Dermis blood vessel endothelial cell (primary cell): ENCODE measurements around the gene WNT2B. TPM values are rescaled to one million over a fixed set of nuclear protein-coding genes. Genes with fewer than 3 reads are reported as not detected.
"Not testable (repeated sequence)": the region's sequence is repeated elsewhere in the genome, so short reads cannot be mapped to it uniquely, and the experiment has no call there.

Source experiments
- DNase-seq: peaks from one replicate; pipeline ENCODE4 v3.0.0; 2010
- total RNA-seq: library from RNA; depleted of rRNA; stranded (reverse); fragments of >200 nt; gene quantifications from 2 replicates; pipeline ENCODE4 v1.2.3, GENCODE V29; 2014

WNT2B gene
- total RNA-seq: 1.3 and 2.0 TPM in 2 replicates

DNA sequence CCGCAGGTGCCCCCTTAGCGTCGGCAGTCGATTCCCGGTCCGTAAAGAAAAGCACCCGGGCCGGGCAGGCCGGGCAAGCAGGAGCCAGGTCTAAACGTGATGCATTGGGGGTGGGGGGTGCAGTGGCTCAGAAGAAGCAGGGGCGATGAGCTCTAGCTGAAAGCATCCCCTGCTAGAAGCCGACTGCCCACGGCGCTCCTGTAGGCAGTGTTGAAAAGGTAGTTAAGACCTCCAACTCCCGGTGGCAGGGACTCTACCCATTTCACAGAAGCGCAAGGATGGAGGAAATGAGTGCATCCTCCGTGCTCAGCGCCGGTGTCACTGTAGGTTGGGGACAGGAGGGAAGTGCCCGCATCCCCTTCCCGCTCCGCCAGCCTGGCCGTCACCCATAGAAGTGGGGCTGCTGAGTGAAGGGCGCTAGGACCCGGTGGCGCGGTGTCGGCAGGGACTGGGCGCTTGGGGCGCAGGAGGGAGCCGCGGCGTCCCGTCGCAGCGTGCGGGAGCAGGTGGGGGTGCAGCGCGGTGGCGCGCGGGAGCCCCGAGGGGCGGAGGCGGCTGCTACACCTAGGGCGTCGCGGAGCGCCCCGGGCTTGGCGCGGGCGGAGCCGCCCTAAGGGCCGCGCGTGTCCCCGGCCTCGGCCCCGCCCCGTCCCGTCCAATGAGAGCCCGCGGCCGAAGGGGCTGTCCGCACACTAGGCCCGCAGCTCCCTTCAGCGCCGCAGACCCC is at the start of gene WNT2B:
TSS of gene WNT2B (plus strand) at position 688 of the 727 bp plus-strand sequence. CDS start 298 bp downstream, outside the sequence.
- peak; percentile 26 for DNase-seq

DNA sequence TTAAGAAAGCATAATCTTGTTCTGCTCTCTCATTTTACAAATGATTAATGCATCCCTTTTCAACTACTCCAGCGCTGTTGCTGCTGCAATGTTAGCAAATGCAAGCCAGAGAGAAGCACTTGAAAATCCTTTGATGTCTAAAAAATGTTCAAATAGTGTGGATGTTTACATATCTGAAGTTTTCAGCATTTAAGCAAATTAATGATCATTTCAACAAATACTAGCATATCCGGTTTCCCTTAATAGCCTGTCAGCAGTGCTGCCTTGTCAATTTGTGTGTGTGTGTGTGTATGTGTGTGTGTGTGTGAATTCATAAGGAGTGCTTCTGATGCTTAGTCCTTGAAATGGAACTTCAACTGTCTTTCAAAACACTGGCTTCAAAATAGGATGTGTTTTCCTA is 48.1 kb upstream of the WNT2B start:
- no peak for DNase-seq

GRCh38 chr1:112461200-112461871 is 47.4 kb upstream of the WNT2B start:
- DNase-seq: no peak

GRCh38 chr1:112462953-112463279 is 45.8 kb upstream of the WNT2B start:
- no peak for DNase-seq

DNA sequence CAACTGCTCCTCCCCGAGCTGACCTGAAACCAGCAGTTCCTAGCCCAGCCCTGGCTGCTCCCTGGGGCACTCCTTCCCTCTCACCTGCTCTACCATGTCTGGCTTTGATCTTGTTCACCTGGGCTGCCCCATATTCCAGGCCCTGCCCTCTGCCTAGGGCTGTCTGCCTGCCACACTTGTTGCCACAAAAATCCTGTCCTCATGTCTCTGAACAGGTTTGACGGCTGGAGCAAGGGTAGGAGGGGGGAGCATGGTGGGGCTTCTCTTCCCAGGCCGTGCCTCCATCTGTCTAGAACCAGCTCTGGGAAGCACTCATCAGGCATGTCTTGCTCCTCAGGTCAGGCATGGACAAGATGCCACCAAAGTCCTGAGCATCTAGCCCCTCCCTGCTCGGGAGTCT is 44.3 kb upstream of the WNT2B start:
- DNase-seq: peak; percentile 18

DNA sequence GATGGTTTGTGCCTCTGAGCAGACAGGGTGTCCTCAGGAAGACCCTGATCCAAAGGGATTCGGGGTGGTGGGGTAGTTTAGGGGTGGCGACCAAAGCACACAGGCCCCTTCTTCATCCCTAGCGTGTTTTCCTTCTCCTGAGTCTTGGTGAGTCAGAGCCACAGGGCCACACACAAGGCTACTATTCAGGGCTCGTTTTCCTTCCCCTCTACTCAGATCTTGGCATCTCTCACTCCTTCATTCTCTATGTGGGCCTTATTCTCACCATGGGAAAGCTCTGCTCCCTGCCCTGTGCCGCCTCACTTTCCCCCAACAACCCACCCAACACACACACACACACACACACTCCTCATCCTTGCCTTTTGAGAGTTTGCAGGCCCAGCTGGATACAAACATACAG is 43.6 kb upstream of the WNT2B start:
- peak; percentile 71 for DNase-seq

- DNase-seq: peak; percentile 98
These were observed 42.6 kb upstream of the WNT2B start for GRCh38 chr1:112466078-112466660.

DNA sequence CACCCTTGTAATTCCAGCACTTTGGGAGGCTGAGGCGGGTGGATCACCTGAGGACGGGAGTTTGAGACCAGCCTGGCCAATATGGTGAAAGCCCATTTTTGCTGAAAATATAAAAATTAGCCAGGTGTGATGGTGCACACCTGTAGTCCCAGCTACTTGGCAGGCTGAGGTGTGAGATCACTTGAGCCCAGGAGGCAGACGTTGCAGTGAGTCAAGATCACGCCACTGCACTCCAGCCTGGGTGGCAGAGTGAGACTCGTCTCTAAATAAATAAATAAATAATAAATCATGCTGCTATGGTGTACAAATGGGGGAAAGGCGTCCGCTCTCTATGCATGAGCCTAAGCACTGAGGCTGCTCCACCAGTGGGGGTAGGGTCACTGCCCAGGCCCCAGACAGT is 38.4 kb upstream of the WNT2B start:
- DNase-seq: not testable (repeated sequence)

- no peak for DNase-seq
These were observed 37.8 kb upstream of the WNT2B start for GRCh38 chr1:112470966-112471365.

DNA sequence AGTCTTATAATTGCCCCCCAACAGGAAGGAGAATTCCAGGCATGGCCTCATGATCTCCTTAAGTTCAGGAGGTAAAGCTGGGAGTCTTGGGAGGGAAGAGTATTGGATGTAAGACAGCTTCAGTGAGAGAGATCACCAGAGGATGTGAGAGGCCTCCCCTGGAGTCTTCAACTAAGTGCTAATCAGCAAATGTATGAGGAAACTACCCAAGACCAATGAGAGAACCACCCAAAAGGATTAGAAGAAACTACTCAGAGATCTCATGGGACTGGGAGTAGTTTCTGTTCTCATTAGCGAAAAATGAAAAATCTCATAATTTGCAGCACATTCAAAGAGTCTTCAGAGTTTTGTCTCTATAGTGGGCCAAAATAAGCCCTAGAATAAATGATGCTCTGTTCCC is 36.6 kb upstream of the WNT2B start:
- no peak for DNase-seq

GRCh38 chr1:112477550-112477949 is 31.2 kb upstream of the WNT2B start:
- no peak for DNase-seq

GRCh38 chr1:112478314-112478713 is 30.5 kb upstream of the WNT2B start:
- no peak for DNase-seq

DNA sequence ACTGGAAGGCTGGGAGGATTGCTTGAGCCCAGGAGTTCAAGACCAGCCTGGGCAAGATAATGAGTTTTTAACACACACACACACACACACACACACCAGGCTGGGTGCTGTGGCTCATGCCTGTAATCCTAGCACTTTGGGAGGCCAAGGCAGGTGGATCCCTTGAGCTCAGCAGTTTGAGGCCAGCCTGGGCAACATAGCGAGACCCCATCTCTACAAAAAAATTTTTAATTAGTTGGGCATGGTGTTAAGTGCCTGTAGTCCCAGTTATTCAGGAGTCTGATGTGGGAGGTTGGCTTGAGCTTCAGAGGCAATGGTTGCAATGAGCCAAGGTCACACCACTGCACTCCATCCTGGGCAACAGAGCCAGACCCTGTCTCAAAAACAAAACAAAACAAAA is 22.7 kb upstream of the WNT2B start:
- DNase-seq: not testable (repeated sequence)

GRCh38 chr1:112487686-112488085 is 21.1 kb upstream of the WNT2B start:
- not testable (repeated sequence) for DNase-seq

- DNase-seq: no peak
These were observed 20.6 kb upstream of the WNT2B start for GRCh38 chr1:112488141-112488540.

DNA sequence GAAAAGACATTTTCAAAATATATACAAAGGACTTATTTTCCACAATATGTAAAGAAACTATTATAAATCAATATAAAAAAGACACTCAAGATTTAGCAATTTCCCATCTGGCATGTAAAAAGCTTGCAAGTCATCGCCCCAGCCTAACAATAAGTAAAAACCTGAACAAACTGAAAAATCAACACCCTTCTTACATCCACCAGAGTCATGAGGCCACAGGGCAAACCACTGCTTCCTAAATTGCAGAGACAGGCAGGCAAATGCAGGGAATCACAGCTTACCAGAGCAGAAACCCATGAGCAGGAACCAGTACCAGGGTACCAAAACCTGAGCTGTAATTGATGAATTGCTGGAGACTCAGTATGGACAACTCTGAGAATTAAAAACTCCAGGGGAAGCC is 16.7 kb upstream of the WNT2B start:
- no peak for DNase-seq

GRCh38 chr1:112493351-112493750 is 15.4 kb upstream of the WNT2B start:
- DNase-seq: no peak

- DNase-seq: no peak
These were observed 12.5 kb upstream of the WNT2B start for GRCh38 chr1:112496290-112496689.

DNA sequence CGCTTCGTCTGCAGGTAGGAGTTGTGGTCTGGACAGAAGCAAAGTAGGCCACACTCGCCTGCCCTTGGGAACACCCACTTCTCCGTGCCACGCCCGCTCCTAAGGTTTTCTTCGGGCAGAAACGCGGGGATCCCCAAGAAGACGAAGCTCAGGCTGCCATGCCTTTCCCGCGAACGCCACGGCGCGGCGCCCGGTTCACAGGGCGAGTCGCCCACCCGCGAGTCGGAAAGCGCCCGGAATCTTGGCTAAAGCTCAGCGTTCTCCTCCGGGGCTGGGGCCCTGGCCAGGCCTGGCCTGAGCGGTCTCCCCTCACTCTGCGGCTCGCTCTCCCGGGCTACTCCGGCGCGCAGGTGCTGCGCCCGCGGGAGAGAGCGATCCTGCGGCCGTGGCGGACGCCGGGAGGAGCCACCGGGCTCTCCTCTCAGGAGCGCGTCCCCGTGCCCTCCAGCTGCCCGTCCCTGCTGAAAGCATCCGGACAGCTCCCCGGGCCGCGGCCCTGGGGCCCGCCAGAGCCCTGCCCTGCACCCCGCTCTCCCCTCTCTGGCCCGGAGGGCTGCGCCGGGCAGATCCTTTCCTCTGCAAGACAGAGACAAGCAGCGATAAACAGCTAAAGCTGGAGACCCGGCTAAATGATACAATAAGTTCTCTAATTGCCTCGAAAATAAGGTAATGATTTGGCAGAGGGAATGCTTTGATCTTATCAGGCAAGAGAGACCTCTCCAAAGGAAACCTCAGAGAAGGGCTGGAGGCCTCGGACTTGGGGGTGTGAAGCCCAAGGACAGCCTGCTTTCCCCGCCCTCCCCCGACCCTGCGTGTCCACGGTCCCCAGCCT is 6.7 kb upstream of the WNT2B start:
- DNase-seq: peak; percentile 77

DNA sequence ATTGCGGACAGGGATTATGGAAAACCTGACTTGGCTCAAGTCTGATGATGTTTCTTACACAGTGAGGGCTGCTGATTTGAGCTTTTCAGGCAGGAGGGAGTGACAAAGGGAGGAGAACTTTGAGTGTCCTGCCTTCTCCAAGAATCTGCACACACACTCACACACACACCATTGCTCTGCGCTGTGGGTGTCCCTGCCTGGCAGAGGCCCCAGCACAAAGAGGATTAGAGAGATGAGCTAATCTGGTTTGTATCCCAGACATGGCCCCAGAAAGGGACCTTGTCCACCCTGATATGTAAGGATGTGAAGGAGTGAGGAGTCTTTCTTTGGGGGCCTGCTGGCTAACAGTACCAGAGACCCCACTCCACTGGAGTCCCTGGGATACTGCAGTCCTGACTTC is 5.9 kb upstream of the WNT2B start:
- DNase-seq: no peak

GRCh38 chr1:112504001-112504660 is 4.6 kb upstream of the WNT2B start:
- no peak for DNase-seq

DNA sequence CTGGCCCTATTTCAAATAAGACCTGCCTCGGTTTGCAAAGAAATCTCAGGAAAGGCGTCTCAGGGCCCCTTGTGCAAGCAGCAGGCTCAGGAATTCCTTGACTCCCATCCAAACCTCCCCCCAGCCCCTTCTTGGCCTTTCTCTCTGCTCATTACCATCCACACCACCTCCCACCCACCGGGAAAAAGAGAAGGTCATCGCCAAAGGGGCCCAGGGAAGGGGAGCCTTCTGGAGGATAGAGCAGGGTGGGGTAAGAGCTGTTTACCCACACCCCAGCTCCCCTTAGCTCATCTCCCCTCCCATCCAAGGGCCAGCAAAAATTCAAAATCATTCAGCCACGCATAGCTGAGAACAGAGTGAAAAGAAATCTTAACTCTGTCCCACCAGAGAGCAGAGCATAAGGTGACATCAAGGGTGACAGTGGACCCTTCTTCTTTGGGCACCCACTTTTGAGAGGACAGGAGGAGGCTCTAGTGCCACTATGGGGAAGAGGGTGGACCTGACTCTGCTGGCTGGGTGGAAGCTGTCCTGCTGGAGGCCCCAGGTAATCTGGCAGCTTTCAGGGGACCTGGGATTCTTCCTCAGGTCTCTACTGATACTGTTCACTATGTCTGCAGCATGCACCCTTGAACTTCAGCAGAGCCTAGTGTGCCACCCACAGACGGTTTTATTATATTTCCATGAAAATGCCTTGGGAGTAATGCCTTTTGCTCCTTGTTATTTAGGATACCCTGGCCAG is 3.9 kb upstream of the WNT2B start:
- DNase-seq: no peak
